SIG-M5 (cell line): ENCODE measurements around the gene PEX14.

Experiments
- DNase-seq: peaks from one replicate; lab custom pipeline; 2025; lab: John Stamatoyannopoulos, UW

Gene PEX14

GRCh38 chr1:10617931-10618885 is 143.5 kb downstream of the PEX14 start:
- DNase-seq = no peak

DNA sequence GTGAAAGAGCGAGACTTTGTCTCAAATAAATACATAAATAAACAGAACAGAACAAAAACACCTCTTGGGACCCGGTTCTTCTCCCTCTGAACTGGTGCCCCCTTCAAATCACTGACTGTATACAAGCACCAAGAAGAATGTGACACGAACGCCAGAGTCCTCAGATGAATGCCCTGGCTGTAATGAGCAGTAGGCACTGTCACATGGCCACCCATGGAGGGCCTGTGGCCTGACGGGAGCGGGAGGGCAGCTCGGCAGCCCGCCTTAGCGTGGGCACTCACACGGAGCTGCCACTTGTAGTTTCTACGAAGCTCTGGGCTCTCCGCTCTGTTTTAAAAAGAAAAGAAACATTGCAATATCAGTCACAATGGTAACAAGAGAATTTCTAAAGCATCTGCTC is 146.0 kb downstream of the PEX14 start:
- DNase-seq = no peak

DNA sequence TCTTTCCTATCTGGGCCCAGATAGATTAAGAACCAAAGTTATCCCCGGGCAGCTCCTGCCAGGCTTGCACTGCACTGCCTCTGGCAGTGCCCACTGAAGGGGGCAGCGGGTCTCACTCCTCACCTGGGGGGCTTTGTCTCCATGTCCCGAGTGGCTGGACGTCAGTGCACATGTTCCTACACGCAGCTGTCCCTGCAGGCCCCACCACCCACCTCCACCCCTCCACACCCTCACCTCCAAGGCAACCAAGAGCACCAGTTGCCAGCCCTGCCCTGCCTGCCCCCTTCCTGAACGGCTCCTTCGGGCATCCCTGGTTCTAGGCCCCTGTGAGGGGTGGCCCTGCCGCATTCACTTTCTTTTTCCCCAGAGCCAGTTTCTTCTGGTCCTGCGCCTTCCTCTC is 147.2 kb downstream of the PEX14 start:
- DNase-seq = no peak

- DNase-seq = no peak
These were observed 148.3 kb downstream of the PEX14 start for GRCh38 chr1:10622910-10623685.

- DNase-seq = no peak
These were observed 149.0 kb downstream of the PEX14 start for GRCh38 chr1:10623686-10624145.

DNA sequence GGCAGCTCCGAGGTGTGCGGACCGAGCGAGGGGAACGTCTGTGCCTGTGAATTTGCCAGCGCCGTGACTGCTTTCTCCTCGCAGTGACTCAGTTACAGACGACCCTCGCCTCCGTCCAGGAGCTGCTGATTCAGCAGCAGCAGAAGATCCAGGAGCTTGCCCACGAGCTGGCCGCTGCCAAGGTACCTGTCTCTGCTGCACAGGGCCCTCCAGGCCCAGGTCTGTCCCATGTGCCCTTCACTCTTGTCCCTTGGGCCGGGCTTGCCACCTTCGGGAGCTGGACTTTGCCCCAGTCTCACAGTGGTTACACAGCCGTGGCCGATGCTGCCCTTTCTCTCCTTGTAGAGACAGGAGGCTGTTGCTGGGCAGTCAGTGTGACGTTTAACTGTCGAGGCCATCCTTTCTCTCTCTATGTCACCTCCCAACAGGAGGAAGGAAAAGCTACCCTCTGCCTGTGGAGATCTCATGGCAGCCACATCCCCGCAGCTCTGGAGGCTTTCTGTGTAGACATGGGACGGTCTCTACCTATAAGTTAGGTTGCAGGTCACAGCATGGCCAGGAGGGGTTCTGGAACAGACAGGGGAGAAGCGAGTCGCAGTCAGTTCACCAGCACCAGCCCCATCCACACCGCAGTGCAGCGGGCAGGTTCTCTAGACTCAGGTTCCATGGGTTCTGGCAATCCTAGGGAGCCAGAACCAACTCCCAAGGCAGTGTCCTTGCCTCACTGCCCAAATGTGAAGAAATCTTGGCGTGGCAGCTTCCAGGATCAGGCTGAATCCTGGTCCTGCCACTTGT is 149.7 kb downstream of the PEX14 start:
- no peak for DNase-seq

GRCh38 chr1:10625076-10625475 is 150.3 kb downstream of the PEX14 start:
- no peak for DNase-seq

DNA sequence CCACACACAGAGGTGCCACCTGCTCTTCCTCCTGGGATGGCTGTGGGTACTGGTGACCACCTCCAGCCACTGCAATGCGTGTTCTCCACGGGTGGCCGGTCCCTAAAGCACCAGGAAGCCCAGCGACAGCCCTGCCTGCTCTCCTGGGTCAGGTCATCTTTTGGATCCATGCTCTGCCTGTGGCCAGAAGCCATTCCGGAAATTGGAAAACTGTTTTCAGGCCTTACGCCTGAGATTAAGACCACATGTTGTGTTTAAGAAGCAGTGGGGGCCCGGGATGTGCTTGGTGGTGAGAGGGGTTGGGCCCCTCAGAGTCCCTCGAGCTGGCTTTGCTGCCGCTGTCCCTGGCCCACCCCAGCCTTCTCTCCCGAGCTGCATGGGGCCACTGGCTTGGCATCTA is 150.8 kb downstream of the PEX14 start:
- no peak for DNase-seq

DNA sequence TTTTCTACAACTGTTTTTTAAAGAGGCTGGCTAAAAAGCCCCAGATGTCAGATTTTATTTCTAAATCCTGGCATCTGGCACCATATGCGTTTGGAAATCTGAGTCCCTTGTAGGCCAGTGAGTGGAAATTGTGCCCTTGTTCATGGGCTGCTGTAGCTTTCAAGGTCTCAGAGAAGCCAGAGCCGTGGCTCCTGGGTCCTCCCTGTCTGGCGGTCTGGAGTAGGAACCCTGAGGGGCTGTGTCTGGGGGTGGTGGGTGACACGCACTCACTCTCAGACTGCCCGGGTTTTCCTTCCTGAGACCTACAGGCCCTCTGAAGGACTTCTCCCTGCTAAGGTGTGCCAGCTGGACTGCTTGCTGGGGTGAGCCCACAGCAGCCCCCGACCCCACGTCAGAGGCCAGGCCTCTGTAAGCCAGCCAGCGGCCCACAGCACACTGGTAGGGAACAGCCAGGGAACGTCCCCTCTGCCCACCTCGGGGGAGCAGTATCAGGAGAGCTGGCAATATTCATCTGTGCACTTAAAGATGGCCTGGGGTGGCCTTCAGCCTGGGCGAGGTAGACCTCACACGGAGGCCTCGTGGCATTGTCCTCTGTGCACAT is 151.5 kb downstream of the PEX14 start:
- DNase-seq = no peak

DNA sequence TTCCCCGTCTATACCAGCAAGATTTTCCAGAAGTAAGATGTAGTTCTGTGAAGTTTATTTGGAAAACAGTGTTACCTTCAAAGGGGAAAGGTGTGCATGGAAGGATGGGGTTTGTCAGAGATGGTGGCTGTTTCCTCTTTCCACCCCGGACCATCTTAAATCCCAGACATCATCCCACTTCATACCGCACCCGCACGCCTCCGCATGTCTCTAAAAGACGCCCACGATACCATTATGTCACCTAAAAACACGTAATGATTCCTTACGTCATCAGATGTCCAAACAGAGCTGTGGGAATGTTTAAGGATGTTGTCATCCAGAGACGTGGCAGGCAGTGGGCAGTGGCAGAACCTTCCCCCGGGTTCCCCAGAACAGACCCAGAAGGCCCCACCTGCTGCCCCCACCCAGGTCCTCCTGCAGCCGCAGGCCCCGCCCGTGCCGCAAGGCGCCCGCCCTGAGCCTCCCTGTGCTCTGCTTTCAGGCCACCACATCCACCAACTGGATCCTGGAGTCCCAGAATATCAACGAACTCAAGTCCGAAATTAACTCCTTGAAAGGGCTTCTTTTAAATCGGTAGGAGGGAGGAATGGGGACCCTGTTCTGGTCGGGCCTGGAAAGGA is 152.2 kb downstream of the PEX14 start:
- no peak for DNase-seq

GRCh38 chr1:10628685-10629084 is 153.9 kb downstream of the PEX14 start:
- DNase-seq = no peak

DNA sequence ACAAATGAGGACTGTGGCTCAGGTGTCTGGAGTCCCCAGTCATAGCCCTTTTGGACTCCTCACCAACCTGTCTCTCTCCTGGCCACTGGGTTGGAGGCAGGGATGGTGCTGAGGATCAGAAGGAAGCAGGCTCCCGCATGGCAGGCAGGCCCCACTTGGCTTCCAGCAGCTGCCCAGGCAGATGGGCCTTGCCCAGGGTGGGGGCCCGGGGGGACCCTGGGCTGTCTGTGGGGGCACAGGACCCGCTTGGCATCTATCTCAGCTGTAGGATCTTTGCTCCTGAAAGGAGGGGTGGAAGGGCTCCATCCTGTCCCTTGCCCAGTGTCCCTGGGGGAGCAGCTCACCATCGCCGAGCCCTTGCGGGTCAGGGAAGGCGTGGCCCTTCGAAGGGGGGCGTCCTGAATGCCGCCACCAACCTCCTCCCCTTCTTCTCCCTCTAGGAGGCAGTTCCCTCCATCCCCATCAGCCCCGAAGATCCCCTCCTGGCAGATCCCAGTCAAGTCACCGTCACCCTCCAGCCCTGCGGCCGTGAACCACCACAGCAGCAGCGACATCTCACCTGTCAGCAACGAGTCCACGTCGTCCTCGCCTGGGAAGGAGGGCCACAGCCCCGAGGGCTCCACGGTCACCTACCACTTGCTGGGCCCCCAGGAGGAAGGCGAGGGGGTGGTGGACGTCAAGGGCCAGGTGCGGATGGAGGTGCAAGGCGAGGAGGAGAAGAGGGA is 154.5 kb downstream of the PEX14 start:
- DNase-seq = no peak

GRCh38 chr1:10629816-10630571 is 155.2 kb downstream of the PEX14 start:
- no peak for DNase-seq

DNA sequence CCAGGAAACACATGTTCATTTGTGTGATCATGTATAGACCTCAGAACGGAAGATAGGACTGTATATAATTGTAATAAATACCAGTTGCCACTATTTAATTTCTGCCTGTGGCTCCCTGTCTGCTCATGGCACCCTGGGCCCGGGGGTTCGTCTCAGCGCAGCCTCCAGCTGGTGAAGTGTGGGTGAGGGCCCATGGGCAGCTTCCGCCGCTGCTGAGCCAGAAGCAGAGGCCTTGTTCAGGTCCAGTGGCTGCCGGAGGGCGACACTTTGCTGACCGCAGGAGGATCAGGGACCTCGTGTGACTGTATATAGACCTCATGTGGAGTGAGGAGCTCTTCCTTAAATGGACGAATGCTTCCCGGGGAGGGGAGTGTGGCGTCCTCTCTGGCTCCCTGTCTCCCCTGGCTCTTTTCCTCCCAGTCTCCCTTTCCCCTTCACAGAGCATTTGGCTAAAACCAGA is 155.9 kb downstream of the PEX14 start:
- DNase-seq = no peak

DNA sequence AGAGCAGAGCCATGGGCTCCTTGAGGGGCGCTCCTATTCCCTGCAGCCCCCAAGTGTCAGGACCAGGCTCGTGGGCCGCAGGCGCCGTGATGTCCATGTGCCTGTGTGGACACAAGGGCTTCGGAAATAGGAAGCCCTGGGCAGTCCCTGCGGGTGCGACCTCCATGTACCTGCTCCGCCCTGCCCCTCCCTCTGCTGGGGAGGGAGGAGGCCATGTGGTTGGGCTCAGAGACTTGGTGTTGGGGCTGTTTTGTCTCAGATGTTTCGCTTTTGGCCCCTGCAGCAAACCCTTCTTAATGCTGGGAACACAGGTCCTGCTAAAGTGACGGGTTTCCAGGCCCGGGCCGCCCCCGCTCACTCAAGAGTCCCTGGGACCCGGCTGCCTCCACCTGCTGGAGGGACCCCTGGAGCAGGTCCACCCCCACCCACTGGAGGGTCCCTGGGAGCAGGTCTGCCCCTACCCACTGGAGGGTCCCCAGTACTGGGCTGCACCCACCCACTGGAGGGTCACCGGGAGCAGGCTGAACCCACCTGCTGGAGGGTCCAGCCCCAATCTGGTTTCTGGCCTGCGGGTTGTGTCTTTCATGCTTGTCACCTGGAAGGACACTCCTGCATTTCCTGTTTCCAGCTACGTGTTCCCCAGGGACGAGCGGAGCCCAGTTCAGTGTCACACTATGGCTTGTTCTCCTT is 156.5 kb downstream of the PEX14 start:
- no peak for DNase-seq

- no peak for DNase-seq
These were observed 157.3 kb downstream of the PEX14 start for GRCh38 chr1:10631811-10632593.

GRCh38 chr1:10632691-10633090 is 157.9 kb downstream of the PEX14 start:
- no peak for DNase-seq

GRCh38 chr1:10633416-10633815 is 158.7 kb downstream of the PEX14 start:
- DNase-seq = no peak
